Neural progenitor cell (in vitro differentiated cells): ENCODE data around the gene PBX3.

Experiments used
- EZH2 ChIP-seq: fragments of 200-600 bp; sonication (generic); IDR thresholded peaks from 2 replicates; pipeline ENCODE4 v1.6.1; 2017; ENCODE audit warnings: antibody characterized with exemption, mild to moderate bottlenecking, moderate library complexity
- TF ChIP-seq, protein P1 (sequence below): fragments of 200-600 bp; sonication (generic); IDR thresholded peaks from 2 replicates; pipeline ENCODE4 v1.5.1; 2017; ENCODE audit warnings: antibody characterized with exemption, mild to moderate bottlenecking

- TF ChIP-seq, protein P1, sequence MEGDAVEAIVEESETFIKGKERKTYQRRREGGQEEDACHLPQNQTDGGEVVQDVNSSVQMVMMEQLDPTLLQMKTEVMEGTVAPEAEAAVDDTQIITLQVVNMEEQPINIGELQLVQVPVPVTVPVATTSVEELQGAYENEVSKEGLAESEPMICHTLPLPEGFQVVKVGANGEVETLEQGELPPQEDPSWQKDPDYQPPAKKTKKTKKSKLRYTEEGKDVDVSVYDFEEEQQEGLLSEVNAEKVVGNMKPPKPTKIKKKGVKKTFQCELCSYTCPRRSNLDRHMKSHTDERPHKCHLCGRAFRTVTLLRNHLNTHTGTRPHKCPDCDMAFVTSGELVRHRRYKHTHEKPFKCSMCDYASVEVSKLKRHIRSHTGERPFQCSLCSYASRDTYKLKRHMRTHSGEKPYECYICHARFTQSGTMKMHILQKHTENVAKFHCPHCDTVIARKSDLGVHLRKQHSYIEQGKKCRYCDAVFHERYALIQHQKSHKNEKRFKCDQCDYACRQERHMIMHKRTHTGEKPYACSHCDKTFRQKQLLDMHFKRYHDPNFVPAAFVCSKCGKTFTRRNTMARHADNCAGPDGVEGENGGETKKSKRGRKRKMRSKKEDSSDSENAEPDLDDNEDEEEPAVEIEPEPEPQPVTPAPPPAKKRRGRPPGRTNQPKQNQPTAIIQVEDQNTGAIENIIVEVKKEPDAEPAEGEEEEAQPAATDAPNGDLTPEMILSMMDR = no peak
- no peak for TF ChIP-seq EZH2
Measured at GRCh38 chr9:125787715-125788114, 40.5 kb downstream of the PBX3 start.
